Ascending aorta (tissue), 2 donors: Measurements from ENCODE around the gene ZC3H10. TPM values are rescaled to one million over a fixed set of nuclear protein-coding genes. Genes with fewer than 3 reads are reported as not detected.

ENCODE experiments used
- DNase-seq, 2 donors: peaks; one replicate each; pipeline ENCODE4 v3.0.0-alpha.2; 2019; ENCODE audit warnings: low spot score in 2 of 2
- H3K27ac ChIP-seq, 2 donors: fragments of 200-600 bp; sonication (generic); one replicate each; pipeline ENCODE4 v1.5.1; 2016 to 2017; ENCODE audit warnings: mild to moderate bottlenecking in 1 of 2
- H3K27me3 ChIP-seq: fragments of 200-600 bp; sonication (generic); one replicate; pipeline ENCODE4 v1.5.1; 2017
- H3K36me3 ChIP-seq, 2 donors: fragments of 200-600 bp; sonication (generic); one replicate each; pipeline ENCODE4 v1.5.1; 2016
- H3K4me1 ChIP-seq, 2 donors: fragments of 200-600 bp; sonication (generic); one replicate each; pipeline ENCODE4 v1.5.1; 2016 to 2017; ENCODE audit warnings: mild to moderate bottlenecking in 1 of 2
- H3K4me3 ChIP-seq, 2 donors: fragments of 200-600 bp; sonication (generic); one replicate each; pipeline ENCODE4 v1.5.1; 2016 to 2017; ENCODE audit warnings: mild to moderate bottlenecking in 1 of 2
- H3K9me3 ChIP-seq, 2 donors: fragments of 200-600 bp; sonication (generic); one replicate each; pipeline ENCODE4 v1.5.1; 2016
- CTCF ChIP-seq, 3 experiments: fragments of 200-600 bp in 2 of 3; fragments of 450-650 bp in 1 of 3; sonication (generic) in 2 of 3; IDR thresholded peaks; one replicate each; pipeline ENCODE4 v1.5.1; 2016 to 2019; ENCODE audit warnings: antibody characterized with exemption in 3 of 3, mild to moderate bottlenecking in 1 of 3, moderate library complexity in 1 of 3
- intact Hi-C: fragments of 100-400 bp; cut with DNase I; formaldehyde crosslinking; loops from one replicate; pipeline ENCODE4 v1.15.1; 2023
- total RNA-seq: library from RNA; depleted of rRNA; stranded (reverse); fragments of >200 nt; gene quantifications from one replicate; pipeline ENCODE4 v1.1.0, GENCODE V29; 2016

Gene ZC3H10
- total RNA-seq, 1 donor from 2014 or later: 11.1 TPM

GRCh38 chr12:56078931-56079722, 38.9 kb upstream of the ZC3H10 start:
- peak; percentile 53 to 94 for DNase-seq
- no peaks in the 10 kb centered on the region for H3K9me3 ChIP-seq
- peak; percentile 65 to 82 (median 77) for TF ChIP-seq CTCF (IDR thresholded peaks at IDR 0.05)
- peak overlapping the region; percentile 75 to 81 for H3K27ac ChIP-seq
- peak overlapping the region; percentile 72 to 86 for H3K4me3 ChIP-seq
- intact Hi-C loops: loop anchor here (1.0 to 5.0 kb wide), 3 partner anchors 25 to 72 kb away; partner anchors contain the start of genes PA2G4, RPL41 and ZC3H10
- H3K4me1 ChIP-seq: peaks cover 5 to 7% of the 10 kb centered on the region in 2 donors
- H3K36me3 ChIP-seq: no peaks in the 10 kb centered on the region
- H3K27me3 ChIP-seq: no peaks in the 10 kb centered on the region

DNA sequence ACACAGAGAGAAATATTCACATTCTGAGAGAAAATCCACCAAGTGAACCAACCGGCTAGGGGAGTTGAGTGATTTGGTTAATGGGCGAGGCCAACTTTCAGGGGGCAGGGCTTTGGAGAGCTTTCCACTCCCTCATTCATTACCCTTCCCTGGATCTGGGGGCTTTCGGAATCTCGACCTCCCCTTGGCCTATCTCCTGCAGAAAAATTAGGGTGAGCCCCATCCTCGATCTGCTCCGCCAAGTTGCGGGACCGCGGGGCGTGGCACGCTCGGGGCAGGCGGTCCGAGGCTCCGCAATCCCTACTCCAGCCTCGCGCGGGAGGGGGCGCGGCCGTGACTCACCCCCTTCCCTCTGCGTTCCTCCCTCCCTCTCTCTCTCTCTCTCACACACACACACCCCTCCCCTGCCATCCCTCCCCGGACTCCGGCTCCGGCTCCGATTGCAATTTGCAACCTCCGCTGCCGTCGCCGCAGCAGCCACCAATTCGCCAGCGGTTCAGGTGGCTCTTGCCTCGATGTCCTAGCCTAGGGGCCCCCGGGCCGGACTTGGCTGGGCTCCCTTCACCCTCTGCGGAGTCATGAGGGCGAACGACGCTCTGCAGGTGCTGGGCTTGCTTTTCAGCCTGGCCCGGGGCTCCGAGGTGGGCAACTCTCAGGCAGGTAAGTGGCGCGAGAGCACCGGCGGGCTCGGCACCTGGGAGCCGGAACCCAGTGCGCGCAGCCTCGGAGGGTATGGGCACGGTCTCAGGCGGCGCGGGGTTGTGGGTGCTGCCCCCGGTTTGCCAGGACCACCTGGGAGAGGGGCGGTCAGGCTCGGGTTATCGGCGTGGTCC, 38.1 kb upstream of the ZC3H10 start, which contains the start of gene ERBB3:
TSS of gene ERBB3 (plus strand) at position 443 of the 833 bp plus-strand sequence. CDS start at position 579, 136 bp downstream.
- intact Hi-C loops: loop anchor here (1.0 to 5.0 kb wide), 3 partner anchors 24 to 73 kb away; partner anchors contain the start of genes PA2G4, RPL41 and ZC3H10
- H3K4me3 ChIP-seq: peak within 1 kb of the TSS; percentile 72 to 86
- DNase-seq: peak; percentile 31 to 91
- peaks cover 5 to 7% of the 10 kb centered on the region in 2 donors for H3K4me1 ChIP-seq
- no peaks in the 10 kb centered on the region for H3K9me3 ChIP-seq
- peak in 1 of 3 experiments; percentile 17 for TF ChIP-seq CTCF (IDR thresholded peaks at IDR 0.05)
- H3K36me3 ChIP-seq: no peaks in the 10 kb centered on the region
- H3K27me3 ChIP-seq: no peaks in the 10 kb centered on the region
- peak within 1 kb of the TSS; percentile 75 to 81 for H3K27ac ChIP-seq

DNA sequence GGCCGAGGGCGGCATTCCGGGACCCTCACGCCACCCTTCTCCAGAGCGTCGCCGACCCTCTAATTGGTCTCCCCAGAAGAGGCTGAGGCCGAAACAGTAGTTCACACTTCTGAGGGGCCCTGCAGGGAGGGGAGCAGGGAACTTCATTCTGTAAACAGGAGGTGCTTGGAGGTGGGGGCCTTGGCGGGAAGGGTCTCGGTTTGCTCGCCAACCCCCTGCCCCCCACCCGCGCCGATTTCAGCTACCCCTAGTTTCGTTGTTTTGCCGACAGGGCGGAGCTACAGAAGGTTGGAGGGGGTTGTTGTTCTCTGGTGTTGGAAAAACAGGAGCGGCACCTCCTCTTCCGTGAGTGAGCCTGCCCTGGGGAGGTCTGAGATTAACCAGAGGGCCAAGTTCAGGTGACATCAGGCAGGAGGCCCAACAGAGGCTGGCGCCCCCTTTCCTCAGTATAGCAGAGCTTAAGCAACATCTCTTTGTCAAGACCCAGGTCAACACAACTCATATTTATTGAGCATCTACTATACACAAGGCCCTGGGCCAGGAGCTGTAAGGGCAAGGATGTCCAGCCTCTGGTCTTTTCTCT, 37.4 kb upstream of the ZC3H10 start:
- Histone ChIP-seq H3K4me3 (peak overlapping the region; percentile 72 to 86), H3K36me3 (no peaks in the 10 kb centered on the region), H3K9me3 (no peaks in the 10 kb centered on the region), H3K27ac (no peak overlapping the region), H3K27me3 (no peaks in the 10 kb centered on the region), H3K4me1 (peaks cover 5 to 7% of the 10 kb centered on the region in 2 donors)
- no peak for DNase-seq
- intact Hi-C loops: no loop called here
- no peak for TF ChIP-seq CTCF (IDR thresholded peaks at IDR 0.05)

DNA sequence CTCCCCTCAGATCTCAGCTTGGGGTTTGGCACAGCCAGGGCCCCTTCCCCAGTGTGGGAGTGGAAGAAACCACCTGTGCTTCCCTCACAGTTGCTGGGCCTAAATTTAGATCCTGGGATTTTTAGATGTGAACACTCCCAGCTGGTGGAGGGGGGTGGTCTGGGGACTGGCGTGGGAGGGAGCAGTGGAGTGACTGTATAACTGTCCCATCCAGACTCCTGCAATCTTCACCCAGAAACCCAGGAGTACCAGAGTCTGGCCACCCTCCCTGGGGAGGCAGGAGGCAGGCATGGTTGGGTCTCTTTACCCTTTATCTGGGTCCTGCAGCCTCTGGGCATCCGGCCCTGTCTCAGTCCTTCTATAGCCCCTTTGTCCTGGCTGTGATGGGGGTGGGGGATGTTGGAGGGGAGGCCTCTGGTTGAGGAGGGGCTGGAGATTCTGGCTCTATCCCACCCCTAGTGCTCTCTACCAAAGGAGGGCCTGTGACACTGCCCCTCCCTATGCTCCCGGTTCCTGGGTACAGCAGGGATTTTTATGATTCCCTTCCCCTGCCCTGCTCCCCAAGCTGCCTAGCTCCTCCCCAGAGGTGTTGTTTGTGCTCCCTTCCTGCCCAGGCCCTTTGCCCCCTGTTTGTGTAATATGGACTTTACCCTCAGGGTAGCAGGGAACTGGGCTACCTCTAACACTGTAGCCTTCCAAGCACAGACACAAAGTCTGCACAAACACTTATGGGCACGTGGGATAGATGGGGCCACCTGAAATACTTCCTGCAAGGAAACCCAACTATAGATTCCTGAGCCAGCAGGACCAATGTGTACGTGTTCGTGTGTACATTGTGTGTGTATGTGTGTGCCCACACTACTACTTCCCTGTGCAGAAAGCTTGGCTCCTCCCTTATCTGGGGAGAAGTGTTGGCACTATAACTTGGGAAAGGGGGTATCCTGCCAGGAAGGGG, 36.4 kb upstream of the ZC3H10 start:
- intact Hi-C loops: no loop called here
- TF ChIP-seq CTCF (IDR thresholded peaks at IDR 0.05): no peak
- Histone ChIP-seq H3K4me3 (no peak overlapping the region), H3K36me3 (no peaks in the 10 kb centered on the region), H3K27ac (no peak overlapping the region), H3K4me1 (peaks cover 5 to 7% of the 10 kb centered on the region in 2 donors), H3K9me3 (no peaks in the 10 kb centered on the region), H3K27me3 (no peaks in the 10 kb centered on the region)
- DNase-seq: no peak
